ENCODE measurements around the gene PRX. TPM values are rescaled to one million over a fixed set of nuclear protein-coding genes. Genes with fewer than 3 reads are reported as not detected.
"Not testable (repeated sequence)": the region's sequence is repeated elsewhere in the genome, so short reads cannot be mapped to it uniquely, and the experiment has no call there.

PRX gene
- total and polyA plus RNA-seq, 3 experiments from 2014 or later: 0.29 to 1.6 (median 1.4) TPM

- H3K9me3 ChIP-seq (ENCODE audit: low read length); H3K4me3 Mint-ChIP-seq; H3K9me3 Mint-ChIP-seq; H3K36me3 ChIP-seq (ENCODE audit: insufficient read depth, low read length); H3K4me1 ChIP-seq (ENCODE audit: insufficient read depth, low read length); H3K27me3 Mint-ChIP-seq; H3K27ac ChIP-seq (ENCODE audit: low read depth, low read length); DNase-seq; H3K27me3 ChIP-seq (ENCODE audit: insufficient read depth, low read length, poor library complexity, severe bottlenecking); POLR2A ChIA-PET; H3K4me3 ChIP-seq (ENCODE audit: low read length): not testable (repeated sequence)
- Mint-ChIP-seq H3K4me1 (peaks cover 3 to 12% (median 8%) of the 10 kb centered on the region in 3 donors), H3K36me3 (peaks cover 3 to 72% (median 3%) of the 10 kb centered on the region in 3 donors), H3K27ac (peak overlapping the region in 3 of 8 donors; percentile 35 to 92 (median 65))
- CTCF ChIA-PET: interaction anchor here (1.4 to 2.0 kb wide), 2 partner anchors 51 to 264 kb away, joined by 4 to 5 read pairs; no protein-coding TSS in a partner anchor
Measured at GRCh38 chr19:40370253-40370652, 42.9 kb downstream of the PRX start.

- ChIA-PET POLR2A (no interaction called here), CTCF (interaction anchor here (2.0 kb wide), 1 partner anchor 264 kb away, joined by 4 read pairs; no protein-coding TSS in a partner anchor)
- H3K4me1 Mint-ChIP-seq: peaks cover 6 to 13% (median 12%) of the 10 kb centered on the region in 3 donors
- no peak overlapping the region for H3K4me3 ChIP-seq (ENCODE audit: low read length)
- peaks cover 8% of the 10 kb centered on the region for H3K36me3 ChIP-seq (ENCODE audit: insufficient read depth, low read length)
- no peak overlapping the region for H3K4me3 Mint-ChIP-seq
- H3K9me3 Mint-ChIP-seq: no peaks in the 10 kb centered on the region
- H3K27ac ChIP-seq (ENCODE audit: low read depth, low read length): no peak overlapping the region
- H3K27ac Mint-ChIP-seq: no peak overlapping the region
- no peaks in the 10 kb centered on the region for H3K9me3 ChIP-seq (ENCODE audit: low read length)
- DNase-seq: no peak
- H3K4me1 ChIP-seq (ENCODE audit: insufficient read depth, low read length): no peaks in the 10 kb centered on the region
- no peaks in the 10 kb centered on the region for H3K27me3 ChIP-seq (ENCODE audit: insufficient read depth, low read length, poor library complexity, severe bottlenecking)
- H3K36me3 Mint-ChIP-seq: peaks cover 3 to 70% (median 3%) of the 10 kb centered on the region in 3 donors
- H3K27me3 Mint-ChIP-seq: no peaks in the 10 kb centered on the region
Measured at GRCh38 chr19:40369797-40370196, 43.4 kb downstream of the PRX start.

GRCh38 chr19:40367577-40368434 is 45.4 kb downstream of the PRX start:
- no peak overlapping the region for H3K4me3 ChIP-seq (ENCODE audit: low read length)
- ChIA-PET POLR2A (no interaction called here), CTCF (no interaction called here)
- Mint-ChIP-seq H3K4me3 (no peak overlapping the region), H3K36me3 (peaks cover 0 to 55% (median 7%) of the 10 kb centered on the region in 3 donors), H3K4me1 (peaks cover 10 to 18% (median 15%) of the 10 kb centered on the region in 3 donors), H3K27ac (peak overlapping the region in 1 of 8 donors; percentile 47), H3K27me3 (no peaks in the 10 kb centered on the region), H3K9me3 (no peaks in the 10 kb centered on the region)
- no peak for DNase-seq
- H3K27me3 ChIP-seq (ENCODE audit: insufficient read depth, low read length, poor library complexity, severe bottlenecking): no peaks in the 10 kb centered on the region
- H3K27ac ChIP-seq (ENCODE audit: low read depth, low read length): no peak overlapping the region
- H3K36me3 ChIP-seq (ENCODE audit: insufficient read depth, low read length): peaks cover 8% of the 10 kb centered on the region
- no peaks in the 10 kb centered on the region for H3K9me3 ChIP-seq (ENCODE audit: low read length)
- H3K4me1 ChIP-seq (ENCODE audit: insufficient read depth, low read length): peaks cover 5% of the 10 kb centered on the region

DNA sequence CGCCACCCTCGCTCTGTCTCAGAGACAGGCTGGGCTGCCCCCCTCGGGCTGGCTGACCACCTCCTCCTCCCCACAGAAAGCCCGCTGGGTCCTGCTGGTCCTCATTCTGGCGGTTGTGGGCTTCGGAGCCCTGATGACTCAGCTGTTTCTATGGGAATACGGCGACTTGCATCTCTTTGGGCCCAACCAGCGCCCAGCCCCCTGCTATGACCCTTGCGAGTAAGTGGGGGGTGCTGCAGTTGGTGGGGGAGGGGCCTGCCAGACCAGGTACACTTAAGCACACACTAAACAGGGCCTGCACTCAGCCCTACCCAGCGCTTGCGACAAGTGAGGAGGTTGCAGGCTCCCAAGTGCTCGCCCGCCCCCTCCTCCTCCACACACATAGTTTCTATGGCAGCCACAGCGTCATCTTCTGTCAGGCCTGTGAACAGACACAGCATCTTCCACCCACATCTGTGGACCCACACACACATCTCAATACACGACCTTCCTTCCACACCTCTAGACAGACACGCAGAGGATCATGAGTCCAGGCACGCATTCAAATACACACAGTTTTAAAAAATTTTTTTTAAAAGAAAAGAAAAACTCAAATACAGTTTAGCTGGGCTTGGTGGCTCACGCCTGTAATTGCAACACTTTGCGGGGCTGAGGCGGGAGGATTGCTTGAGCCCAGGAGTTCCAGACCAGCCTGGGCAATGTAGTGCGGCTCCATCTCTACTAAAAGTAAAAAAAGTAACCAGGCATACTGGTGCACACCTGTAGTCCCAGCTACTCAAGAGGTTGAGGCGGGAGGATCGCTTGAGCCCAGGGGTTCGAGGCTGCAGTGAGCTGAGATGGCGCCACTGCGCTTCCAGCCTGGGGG is 46.2 kb downstream of the PRX start:
- H3K27me3 ChIP-seq (ENCODE audit: insufficient read depth, low read length, poor library complexity, severe bottlenecking): no peaks in the 10 kb centered on the region
- ChIA-PET POLR2A (no interaction called here), CTCF (no interaction called here)
- H3K4me1 Mint-ChIP-seq: peaks cover 15 to 24% (median 15%) of the 10 kb centered on the region in 3 donors
- no peaks in the 10 kb centered on the region for H3K27me3 Mint-ChIP-seq
- no peak overlapping the region for H3K4me3 Mint-ChIP-seq
- no peak overlapping the region for H3K27ac Mint-ChIP-seq
- peaks cover 0 to 52% (median 6%) of the 10 kb centered on the region in 3 donors for H3K36me3 Mint-ChIP-seq
- H3K27ac ChIP-seq (ENCODE audit: low read depth, low read length): no peak overlapping the region
- DNase-seq: no peak
- no peaks in the 10 kb centered on the region for H3K9me3 Mint-ChIP-seq
- H3K36me3 ChIP-seq (ENCODE audit: insufficient read depth, low read length): peaks cover 6% of the 10 kb centered on the region
- H3K4me1 ChIP-seq (ENCODE audit: insufficient read depth, low read length): peaks cover 5% of the 10 kb centered on the region
- no peak overlapping the region for H3K4me3 ChIP-seq (ENCODE audit: low read length)
- no peaks in the 10 kb centered on the region for H3K9me3 ChIP-seq (ENCODE audit: low read length)

- peak overlapping the region in 1 of 8 donors; percentile 38 for H3K27ac Mint-ChIP-seq
- H3K9me3 ChIP-seq (ENCODE audit: low read length): no peaks in the 10 kb centered on the region
- H3K4me1 Mint-ChIP-seq: peaks cover 15 to 25% (median 16%) of the 10 kb centered on the region in 3 donors
- DNase-seq: peak in 3 of 5 donors; percentile 8 to 10 (median 8)
- ChIA-PET CTCF (interaction anchor here (0.8 to 1.1 kb wide), 2 partner anchors 55 to 238 kb away, joined by 3 read pairs; no protein-coding TSS in a partner anchor), POLR2A (no interaction called here)
- H3K27me3 Mint-ChIP-seq: no peaks in the 10 kb centered on the region
- peak overlapping the region; percentile 24 for H3K27ac ChIP-seq (ENCODE audit: low read depth, low read length)
- peaks cover 0 to 47% (median 5%) of the 10 kb centered on the region in 3 donors for H3K36me3 Mint-ChIP-seq
- H3K4me3 Mint-ChIP-seq: peak overlapping the region in 2 of 7 donors; percentile 23 to 59
- H3K27me3 ChIP-seq (ENCODE audit: insufficient read depth, low read length, poor library complexity, severe bottlenecking): no peaks in the 10 kb centered on the region
- H3K36me3 ChIP-seq (ENCODE audit: insufficient read depth, low read length): no peaks in the 10 kb centered on the region
- H3K4me3 ChIP-seq (ENCODE audit: low read length): no peak overlapping the region
- no peaks in the 10 kb centered on the region for H3K9me3 Mint-ChIP-seq
- H3K4me1 ChIP-seq (ENCODE audit: insufficient read depth, low read length): peaks cover 5% of the 10 kb centered on the region
Measured at GRCh38 chr19:40365613-40366401, 47.4 kb downstream of the PRX start.

DNA sequence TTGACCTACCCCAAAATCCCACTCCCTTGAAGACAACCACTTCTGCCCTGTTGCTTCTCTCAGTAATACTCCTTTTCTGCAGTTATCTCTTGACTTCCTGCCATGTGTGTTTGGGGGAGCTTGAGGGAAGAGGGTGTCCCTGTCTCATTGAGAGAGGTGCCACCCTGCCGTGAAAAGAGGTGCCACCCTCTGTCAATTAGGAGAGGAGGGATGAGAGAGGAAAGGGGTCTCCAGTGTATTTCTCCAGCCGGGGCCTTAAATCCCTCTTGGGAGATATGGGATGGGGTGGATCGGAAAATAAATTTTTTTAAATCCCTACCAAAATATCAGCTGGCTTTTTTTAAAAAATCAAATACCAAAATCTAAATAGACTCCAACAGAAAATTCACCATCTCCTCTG is 48.2 kb downstream of the PRX start:
- Mint-ChIP-seq H3K4me3 (peak overlapping the region in 4 of 7 donors; percentile 23 to 54 (median 28)), H3K27me3 (no peaks in the 10 kb centered on the region)

GRCh38 chr19:40363069-40363468 is 50.1 kb downstream of the PRX start:
- Histone ChIP-seq H3K36me3 (ENCODE audit: insufficient read depth, low read length) (no peaks in the 10 kb centered on the region), H3K9me3 (ENCODE audit: low read length) (no peaks in the 10 kb centered on the region), H3K4me1 (ENCODE audit: insufficient read depth, low read length) (peaks cover 5% of the 10 kb centered on the region), H3K27me3 (ENCODE audit: insufficient read depth, low read length, poor library complexity, severe bottlenecking) (no peaks in the 10 kb centered on the region), H3K4me3 (ENCODE audit: low read length) (no peak overlapping the region), H3K27ac (ENCODE audit: low read depth, low read length) (no peak overlapping the region)
- Mint-ChIP-seq H3K36me3 (peaks cover 0 to 41% (median 5%) of the 10 kb centered on the region in 3 donors), H3K4me1 (peaks cover 15 to 37% (median 18%) of the 10 kb centered on the region in 3 donors), H3K9me3 (no peaks in the 10 kb centered on the region), H3K27me3 (no peaks in the 10 kb centered on the region), H3K27ac (peak overlapping the region in 3 of 8 donors; percentile 52 to 68 (median 56)), H3K4me3 (peak overlapping the region in 3 of 7 donors; percentile 19 to 44 (median 38))
- ChIA-PET CTCF (no interaction called here), POLR2A (no interaction called here)
- DNase-seq: no peak

More for the DNA sequence above, 48.2 kb downstream of the PRX start:
- Mint-ChIP-seq H3K9me3 (no peaks in the 10 kb centered on the region), H3K4me1 (peaks cover 15 to 30% (median 17%) of the 10 kb centered on the region in 3 donors), H3K27ac (peak overlapping the region in 1 of 8 donors; percentile 72), H3K36me3 (peaks cover 0 to 46% (median 4%) of the 10 kb centered on the region in 3 donors)
- Histone ChIP-seq H3K36me3 (ENCODE audit: insufficient read depth, low read length) (no peaks in the 10 kb centered on the region), H3K4me3 (ENCODE audit: low read length) (no peak overlapping the region), H3K4me1 (ENCODE audit: insufficient read depth, low read length) (peaks cover 5% of the 10 kb centered on the region), H3K27me3 (ENCODE audit: insufficient read depth, low read length, poor library complexity, severe bottlenecking) (no peaks in the 10 kb centered on the region), H3K9me3 (ENCODE audit: low read length) (no peaks in the 10 kb centered on the region), H3K27ac (ENCODE audit: low read depth, low read length) (no peak overlapping the region)
- CTCF ChIA-PET: interaction anchor here (0.8 to 1.1 kb wide), 3 partner anchors 56 to 239 kb away, joined by 3 read pairs; partner anchors contain the start of gene BLVRB
- POLR2A ChIA-PET: interaction anchor here (0.6 kb wide), 1 partner anchor 11 kb away, joined by 4 read pairs; no protein-coding TSS in a partner anchor
- no peak for DNase-seq

All from CD8-positive, alpha-beta memory T cell (primary cell).